Measurements from ENCODE around the gene PBX1.

PBX1 gene

DNA sequence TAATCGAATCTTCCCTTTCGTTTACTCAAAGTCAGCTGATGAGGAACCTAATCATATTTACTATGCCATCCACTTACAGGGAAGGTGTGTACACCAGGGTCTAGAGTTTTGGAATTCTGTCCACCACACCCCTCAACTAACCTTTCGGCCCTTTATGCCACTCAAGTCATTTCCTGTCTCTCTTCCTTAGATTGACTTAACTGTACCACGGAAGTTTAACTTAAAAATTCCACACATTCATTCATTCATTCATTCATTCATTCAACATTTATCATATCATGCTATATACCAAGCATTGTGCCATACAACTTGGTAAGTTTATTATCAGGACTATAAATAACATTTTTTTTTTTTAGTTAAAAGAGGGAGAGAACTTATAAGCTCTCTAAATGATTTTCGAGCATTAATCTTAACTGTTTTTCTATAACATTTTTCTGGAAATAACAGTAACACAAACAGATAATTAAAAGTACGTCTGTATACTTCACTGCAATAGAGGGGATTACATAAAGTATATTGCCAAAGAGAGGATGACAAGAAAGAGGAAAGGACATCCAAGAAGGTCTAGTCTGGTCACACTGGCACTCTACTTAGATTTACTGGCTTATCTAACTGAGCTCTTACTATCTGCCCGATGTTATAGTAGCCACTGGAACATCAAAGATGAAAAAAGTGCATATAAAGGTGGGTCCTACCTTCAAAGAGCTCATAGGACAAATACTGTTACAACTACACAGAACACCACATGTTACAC lies 243.7 kb downstream of the PBX1 start:
- DNase-seq (ENCODE audit: low read depth in 1 of 2, low spot score in 1 of 2) = no peak

DNA sequence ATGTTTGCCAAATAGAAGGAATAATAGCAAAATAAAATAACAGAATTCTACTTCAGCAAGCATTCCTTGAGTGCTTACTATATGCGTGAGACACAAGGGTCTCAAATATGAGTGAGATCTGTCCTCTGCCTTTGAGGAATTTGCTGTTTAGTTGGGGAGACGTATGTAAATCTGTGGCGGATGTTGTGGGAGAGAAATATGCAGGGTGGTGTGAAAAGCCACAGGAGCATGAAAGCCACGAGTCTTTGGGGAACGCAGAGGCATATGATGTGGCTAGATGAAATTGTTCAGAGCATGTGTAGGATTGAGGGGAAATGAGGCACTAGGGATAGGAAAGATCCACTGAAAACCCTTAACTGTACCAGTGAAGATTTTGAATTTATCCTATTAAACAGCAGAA lies 244.4 kb downstream of the PBX1 start:
- no peak for DNase-seq (ENCODE audit: low read depth in 1 of 2, low spot score in 1 of 2)

- DNase-seq (ENCODE audit: low read depth in 1 of 2, low spot score in 1 of 2) = no peak
Observed at GRCh38 chr1:164804366-164804765, 245.4 kb downstream of the PBX1 start.

DNA sequence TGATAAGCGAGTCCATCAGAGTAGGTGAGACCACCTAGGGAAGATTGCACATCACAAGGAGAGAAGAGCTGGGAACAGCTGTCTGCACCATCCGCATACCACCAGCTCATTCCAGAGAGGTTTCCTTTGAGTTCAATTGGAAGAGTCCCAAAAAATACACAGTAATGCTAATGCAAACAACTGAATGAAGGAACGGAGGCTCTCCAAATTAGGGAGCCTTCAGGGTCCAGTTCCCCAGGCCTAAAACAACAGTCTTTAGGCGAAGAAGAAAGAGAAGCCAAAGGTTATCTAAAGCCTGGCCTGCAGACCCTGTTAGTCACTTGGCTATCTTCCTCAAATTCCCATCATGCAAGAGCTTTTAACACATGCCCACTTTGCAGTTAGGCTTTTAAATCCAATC lies 246.4 kb downstream of the PBX1 start:
- no peak for DNase-seq (ENCODE audit: low read depth in 1 of 2, low spot score in 1 of 2)

GRCh38 chr1:164806531-164806930 lies 247.5 kb downstream of the PBX1 start:
- no peak for DNase-seq (ENCODE audit: low read depth in 1 of 2, low spot score in 1 of 2)

DNA sequence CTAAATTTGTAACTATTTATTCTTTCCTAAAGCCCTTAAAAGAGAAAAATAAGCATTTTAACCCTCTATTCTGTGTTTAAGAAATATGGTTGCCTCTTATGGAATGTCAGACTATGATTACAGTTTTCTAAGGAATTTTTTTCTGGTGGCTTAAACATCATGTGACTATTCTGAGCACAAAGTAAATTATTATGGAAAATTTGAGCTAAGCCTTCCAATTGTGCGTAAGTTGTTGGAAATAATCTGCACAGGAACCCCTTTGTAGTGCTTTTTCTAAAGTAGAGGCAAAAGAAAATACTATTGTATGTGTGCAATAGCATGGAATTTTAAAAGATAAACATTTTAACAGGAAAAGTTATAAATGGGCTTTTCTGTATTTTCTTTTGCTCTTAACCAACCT lies 254.8 kb downstream of the PBX1 start:
- DNase-seq (ENCODE audit: low read depth in 1 of 2, low spot score in 1 of 2) = no peak

DNA sequence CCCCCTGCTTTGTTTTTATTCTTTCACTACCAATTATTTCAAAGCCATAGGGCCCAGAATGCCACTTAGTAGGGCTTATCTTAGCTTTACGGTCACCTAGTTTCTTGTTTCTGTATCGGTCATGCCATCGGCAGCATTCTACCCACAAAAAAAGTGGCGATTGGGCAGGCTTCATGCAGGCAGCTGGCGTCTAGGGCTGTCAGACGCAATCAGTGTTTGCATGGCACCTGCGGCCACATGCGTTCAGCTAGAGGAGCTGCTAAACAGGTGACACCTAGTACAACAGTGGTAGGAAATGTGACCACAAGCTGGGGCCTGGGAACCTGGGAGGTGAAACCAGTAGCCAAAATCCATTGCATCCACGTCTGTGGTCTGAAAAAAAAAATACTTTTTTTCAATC lies 262.7 kb downstream of the PBX1 start:
- no peak for DNase-seq (ENCODE audit: low read depth in 1 of 2, low spot score in 1 of 2)

DNA sequence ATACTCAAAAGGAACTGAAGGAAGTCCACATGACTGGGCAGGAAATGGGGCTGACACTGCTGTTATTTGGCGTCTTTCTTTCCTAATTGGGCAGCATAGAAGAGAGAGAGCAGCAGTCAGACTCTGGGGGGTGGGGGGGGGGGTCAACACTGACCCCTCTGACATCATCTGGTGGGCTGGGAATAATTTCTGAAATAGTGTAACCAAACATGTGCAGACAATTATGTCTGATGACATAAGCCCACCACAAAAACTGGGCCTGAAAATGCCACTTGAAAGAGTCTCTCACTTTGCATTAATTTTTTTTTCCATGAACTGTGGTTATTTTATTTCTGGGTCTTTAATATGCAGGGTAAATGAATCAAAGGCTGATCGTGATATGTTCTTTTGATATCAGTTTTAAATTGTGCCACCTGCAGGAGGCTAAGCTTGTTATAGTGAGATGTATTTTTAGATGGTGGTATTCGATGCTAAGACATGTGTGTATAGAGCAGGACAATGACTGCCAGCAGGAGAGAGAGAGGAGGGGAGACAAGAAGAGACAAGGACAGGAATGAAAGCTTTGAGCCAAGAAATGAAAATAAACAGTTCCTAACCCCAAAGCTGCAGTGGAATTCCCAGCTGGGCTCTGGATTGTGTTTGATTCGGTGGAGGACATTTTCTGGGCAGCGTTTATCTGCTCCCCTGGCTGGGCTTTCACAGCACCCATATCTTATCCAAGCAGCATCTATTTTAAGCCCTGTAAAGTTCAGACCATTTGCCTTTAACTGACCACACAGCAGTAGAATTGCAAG lies 264.7 kb downstream of the PBX1 start:
- no peak for DNase-seq (ENCODE audit: low read depth in 1 of 2, low spot score in 1 of 2)

DNA sequence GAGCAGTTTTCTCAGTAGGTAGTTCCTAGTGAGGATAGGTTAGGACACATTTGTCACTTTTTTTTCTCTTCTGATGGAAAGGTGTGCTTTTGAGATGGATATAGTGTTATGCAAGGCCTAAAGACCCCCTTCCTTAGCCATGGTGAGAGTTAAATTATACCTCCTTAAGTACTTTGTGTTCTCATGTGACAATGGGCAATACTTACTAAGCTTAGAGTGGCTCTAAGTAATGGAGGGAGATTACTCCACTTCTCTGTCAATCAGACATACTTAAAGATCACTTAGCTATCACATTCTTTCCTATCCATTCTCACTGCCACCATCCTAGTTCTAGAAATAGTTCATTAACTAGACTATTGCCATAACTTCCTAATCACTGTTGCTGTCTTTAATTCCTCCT lies 265.6 kb downstream of the PBX1 start:
- no peak for DNase-seq (ENCODE audit: low read depth in 1 of 2, low spot score in 1 of 2)

- no peak for DNase-seq (ENCODE audit: low read depth in 1 of 2, low spot score in 1 of 2)
Observed at GRCh38 chr1:164830628-164831027, 271.6 kb downstream of the PBX1 start.

DNA sequence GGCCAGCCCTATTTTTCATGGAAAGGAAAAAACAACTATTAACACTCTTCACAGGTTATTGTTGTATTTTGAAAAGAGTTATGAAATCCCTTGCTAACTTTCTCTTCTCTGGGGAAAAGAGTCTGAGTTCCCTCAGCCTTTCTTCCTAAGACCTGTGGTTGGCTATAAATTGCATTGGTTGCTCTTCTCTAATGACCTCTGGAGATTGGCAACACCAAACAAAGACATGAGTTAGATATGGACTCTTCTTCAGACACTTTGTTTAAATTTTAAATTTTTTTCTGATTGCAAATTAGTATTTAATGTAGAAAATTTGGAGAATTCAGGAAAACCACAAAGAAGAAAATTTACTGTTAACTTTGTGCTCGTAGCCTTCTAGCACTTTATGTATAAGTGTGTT lies 275.7 kb downstream of the PBX1 start:
- no peak for DNase-seq (ENCODE audit: low read depth in 1 of 2, low spot score in 1 of 2)

GRCh38 chr1:164836614-164837018 lies 277.6 kb downstream of the PBX1 start:
- DNase-seq (ENCODE audit: low read depth in 1 of 2, low spot score in 1 of 2) = no peak

- DNase-seq (ENCODE audit: low read depth in 1 of 2, low spot score in 1 of 2) = no peak
Observed at GRCh38 chr1:164838786-164839185, 279.8 kb downstream of the PBX1 start.

- DNase-seq (ENCODE audit: low read depth in 1 of 2, low spot score in 1 of 2) = no peak
Observed at GRCh38 chr1:164840936-164841335, 282.0 kb downstream of the PBX1 start.

- no peak for DNase-seq (ENCODE audit: low read depth in 1 of 2, low spot score in 1 of 2)
Observed at GRCh38 chr1:164841702-164842465, 282.9 kb downstream of the PBX1 start.

- no peak for DNase-seq (ENCODE audit: low read depth in 1 of 2, low spot score in 1 of 2)
Observed at GRCh38 chr1:164842870-164843269, 283.9 kb downstream of the PBX1 start.

DNA sequence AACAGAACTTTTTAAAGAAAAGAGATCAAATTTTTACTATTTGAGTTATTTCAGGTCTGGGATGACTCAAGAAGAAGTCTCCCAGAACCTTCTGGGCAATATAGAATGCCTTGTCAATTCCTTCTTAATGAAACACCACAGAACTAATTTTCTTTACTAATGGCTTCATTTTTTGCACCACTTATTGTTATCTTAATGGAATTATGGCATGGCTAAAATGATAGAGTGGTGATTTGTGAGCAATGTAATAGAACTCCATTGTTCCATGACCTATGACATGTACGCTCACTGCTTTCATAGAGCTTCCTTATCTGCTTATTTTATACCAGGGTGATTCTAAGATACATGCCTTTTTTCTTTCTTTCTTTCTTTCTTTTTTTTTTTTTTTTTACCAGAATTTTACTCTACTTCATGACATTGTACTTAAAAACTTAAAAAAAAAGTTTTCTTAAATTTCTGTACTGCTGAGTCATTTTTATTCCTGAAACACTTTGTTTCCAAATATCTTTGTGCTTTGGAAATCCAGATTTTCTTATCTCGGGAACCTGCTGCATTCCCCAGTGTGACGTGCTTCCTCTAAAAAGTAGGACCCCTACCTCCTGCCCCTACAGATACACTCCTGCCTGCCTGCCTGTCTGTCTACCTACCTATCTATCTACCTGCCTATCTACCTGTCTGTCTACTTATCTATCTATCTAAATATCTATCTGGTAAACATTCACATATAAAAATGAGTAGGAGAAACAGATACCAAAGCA lies 284.9 kb downstream of the PBX1 start:
- DNase-seq (ENCODE audit: low read depth in 1 of 2, low spot score in 1 of 2) = no peak

DNA sequence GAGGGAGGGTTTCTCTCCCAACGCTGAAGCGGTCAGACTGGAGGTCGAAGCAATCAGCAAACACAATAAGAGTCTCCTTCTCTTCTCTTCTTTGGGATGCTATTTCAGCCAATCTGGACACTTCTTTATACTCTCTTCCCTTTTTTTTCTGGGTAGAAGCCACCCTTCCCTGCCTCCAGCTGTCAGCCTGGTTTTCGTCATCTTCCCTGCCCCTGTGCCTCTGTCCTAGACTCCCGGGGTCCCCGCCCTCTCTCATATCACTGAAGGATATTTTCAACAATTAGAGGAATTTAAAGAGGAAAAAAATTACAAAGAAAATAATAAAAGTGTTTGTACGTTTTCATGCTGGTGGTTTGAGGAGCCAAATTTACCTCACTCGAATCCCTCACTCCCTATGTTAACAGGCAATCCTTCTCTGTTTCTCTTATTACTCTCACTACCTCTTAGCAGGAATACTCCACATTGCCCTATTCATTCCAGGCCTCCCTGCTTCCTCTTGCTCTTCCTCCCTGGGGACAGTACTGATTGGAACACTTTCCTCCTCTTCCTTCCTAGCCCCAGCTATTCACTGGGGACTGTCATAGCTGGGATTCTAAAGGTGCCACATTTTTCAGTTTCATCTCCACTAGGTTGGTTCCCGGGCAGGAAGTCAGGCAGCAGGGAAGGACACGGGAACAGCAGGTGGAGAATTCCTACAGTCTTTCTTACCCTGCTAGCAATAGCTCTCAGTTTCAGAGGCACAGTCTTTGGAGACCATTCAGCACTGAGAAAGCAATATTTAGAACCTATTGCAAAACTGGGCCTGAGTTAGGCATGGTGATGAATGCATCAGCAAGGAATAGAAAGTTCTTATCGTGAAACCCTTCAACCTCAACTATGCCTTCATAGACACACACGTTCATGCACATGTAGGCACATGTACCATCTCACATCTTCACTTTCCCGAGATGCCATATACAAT lies 288.0 kb downstream of the PBX1 start:
- no peak for DNase-seq (ENCODE audit: low read depth in 1 of 2, low spot score in 1 of 2)

DNA sequence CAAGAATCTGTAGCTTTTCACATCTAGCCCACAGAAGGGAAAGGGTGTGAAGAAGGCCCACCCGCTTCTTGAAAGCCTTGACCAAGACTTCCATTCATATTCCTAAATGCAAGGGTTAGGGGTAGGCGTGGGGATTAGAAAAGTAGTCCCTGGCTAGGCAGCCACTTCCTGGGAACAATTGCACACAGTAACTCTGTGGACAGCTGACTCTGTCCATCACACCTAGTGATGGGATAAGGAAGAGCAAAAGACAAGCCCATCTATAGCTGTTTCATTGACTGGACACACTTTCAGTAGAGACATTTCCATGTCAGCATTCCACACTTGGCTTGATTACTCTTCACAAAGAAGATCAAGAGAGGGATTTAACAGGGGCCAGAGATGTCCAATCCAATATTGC lies 294.2 kb downstream of the PBX1 start:
- no peak for DNase-seq (ENCODE audit: low read depth in 1 of 2, low spot score in 1 of 2)

- no peak for DNase-seq (ENCODE audit: low read depth in 1 of 2, low spot score in 1 of 2)
Observed at GRCh38 chr1:164855716-164856329, 296.8 kb downstream of the PBX1 start.

Measured in stimulated activated CD4-positive, alpha-beta T cell treated with anti-CD3 and anti-CD28 coated beads, Interleukin-15, amount 100 ng/mL, for 1 hour (primary cell).